SK-N-MC (cell line): Measurements from ENCODE around the gene TAC3.

Experiments
- DNase-seq: peaks from one replicate; pipeline ENCODE4 v3.0.0-alpha.2; 2011; ENCODE audit warnings: low read depth, low spot score
- H3K27ac ChIP-seq: fragments of 200-600 bp; sonication (generic); 2 replicates; pipeline ENCODE4 v1.5.1; 2016; ENCODE audit warnings: mixed run types
- H3K36me3 ChIP-seq: fragments of 200-600 bp; sonication (generic); 2 replicates; pipeline ENCODE4 v1.6.1; 2017; ENCODE audit warnings: antibody characterized with exemption, low read length, mixed read lengths; ENCODE audit not compliant: insufficient read depth
- H3K4me3 ChIP-seq: fragments of 200-600 bp; sonication (generic); 2 replicates; pipeline ENCODE4 v1.5.1; 2016
- H3K9ac ChIP-seq: fragments of 200-600 bp; sonication (generic); 2 replicates; pipeline ENCODE4 v1.8.0; 2017; ENCODE audit warnings: mixed run types, mixed read lengths; ENCODE audit not compliant: insufficient read length
- H3K9me3 ChIP-seq: fragments of 200-600 bp; sonication (generic); 2 replicates; pipeline ENCODE4 v1.6.1; 2017; ENCODE audit warnings: low read depth, mild to moderate bottlenecking, antibody characterized with exemption, low read length, moderate library complexity, mixed read lengths
- EZH2 ChIP-seq: fragments of 200-600 bp; sonication (generic); IDR thresholded peaks from one replicate; pipeline ENCODE4 v1.6.1; 2017; ENCODE audit warnings: antibody characterized with exemption
- FOXP2 ChIP-seq: optimal IDR thresholded peaks from 2 replicates; pipeline ENCODE3; 2011; ENCODE audit warnings: mild to moderate bottlenecking, moderate library complexity; ENCODE audit not compliant: insufficient read depth; ENCODE audit errors: extremely low read length, control extremely low read depth
- POLR2AphosphoS5 ChIP-seq: IDR thresholded peaks from 2 replicates; pipeline ENCODE4 v1.6.1; 2012; ENCODE audit warnings: mild to moderate bottlenecking, low read depth, low read length, borderline replicate concordance

TAC3 gene

DNA sequence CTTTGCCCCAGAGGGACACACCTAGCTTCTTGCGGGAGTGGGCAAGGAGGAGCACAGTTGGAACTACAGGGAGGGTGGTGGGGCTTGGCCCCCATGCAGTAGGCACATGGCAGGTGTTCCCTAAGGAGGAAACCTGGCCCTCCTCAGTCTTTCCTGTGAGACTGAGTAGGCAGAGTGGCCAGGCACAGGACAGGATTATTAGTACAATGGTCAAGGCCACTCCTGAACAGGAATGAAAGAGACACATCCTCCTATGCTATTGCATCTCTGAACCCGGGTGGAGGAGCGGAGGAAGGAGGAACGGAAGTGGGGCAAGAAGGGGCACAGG is 32.8 kb upstream of the TAC3 start:
- no peak for TF ChIP-seq EZH2
- H3K27ac ChIP-seq, result no peak overlapping the region
- H3K4me3 ChIP-seq, result no peak overlapping the region
- peaks cover 2% of the 10 kb centered on the region; the same call in 1 of the 2 replicates for H3K36me3 ChIP-seq
- no peaks in the 10 kb centered on the region for H3K9me3 ChIP-seq
- no peak overlapping the region for H3K9ac ChIP-seq
- no peak for DNase-seq

DNA sequence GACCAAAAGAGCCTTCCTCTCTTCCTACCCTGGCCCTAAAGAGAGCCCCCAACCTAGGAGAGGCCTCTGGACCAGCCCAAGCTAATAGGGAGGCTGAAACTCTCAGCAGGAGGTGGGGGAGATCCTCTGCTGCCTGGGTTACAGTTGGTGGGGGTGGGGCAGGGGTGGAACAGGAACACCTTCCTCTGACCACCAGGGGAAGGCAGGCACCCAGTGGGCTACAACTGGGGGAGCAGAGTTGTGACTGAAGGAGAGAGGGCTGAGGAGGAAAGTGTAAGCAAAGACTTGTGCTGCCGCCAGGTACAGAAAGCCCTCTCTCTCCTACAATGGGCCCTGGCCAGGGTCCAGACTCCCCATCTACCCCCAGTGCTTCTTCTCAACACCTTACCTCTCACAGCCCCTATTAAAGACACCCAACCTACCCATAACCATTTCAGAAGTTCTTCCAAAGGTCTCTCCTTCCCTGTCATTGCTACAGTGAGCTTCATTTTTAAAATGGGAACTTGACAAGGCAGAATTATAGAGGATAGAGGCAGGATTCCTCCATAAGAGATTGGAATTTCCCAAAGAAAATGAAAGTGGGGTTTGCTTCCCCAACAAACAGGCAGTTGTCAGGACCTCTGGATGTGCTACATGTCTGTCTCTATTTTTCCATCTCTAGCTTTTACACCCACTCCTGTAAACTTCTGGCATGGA is 32.2 kb upstream of the TAC3 start:
- TF ChIP-seq POLR2AphosphoS5 (no peak), FOXP2 (no peak), EZH2 (no peak)
- no peak for DNase-seq
- H3K9ac ChIP-seq, result no peak overlapping the region
- no peak overlapping the region for H3K27ac ChIP-seq
- no peak overlapping the region for H3K4me3 ChIP-seq
- no peaks in the 10 kb centered on the region for H3K36me3 ChIP-seq
- H3K9me3 ChIP-seq, result no peaks in the 10 kb centered on the region

DNA sequence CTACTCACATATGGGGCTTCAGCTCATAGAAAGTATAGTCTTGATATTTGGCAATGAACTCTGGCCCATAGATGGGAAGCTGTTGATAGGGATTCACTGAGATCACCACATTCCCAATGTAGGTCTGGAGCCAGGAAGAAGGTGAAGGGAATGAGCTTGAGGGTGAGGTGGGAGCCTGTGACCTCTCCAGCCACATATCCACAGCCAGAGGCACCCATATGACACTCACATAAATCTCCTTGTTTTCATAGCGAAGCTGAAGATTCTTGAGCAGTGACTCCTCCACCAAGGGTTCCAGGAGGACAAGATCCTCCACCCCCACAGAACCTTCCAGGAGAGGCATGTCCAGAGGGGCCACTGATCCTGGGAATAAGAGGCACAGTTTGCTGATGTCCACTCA is 31.7 kb upstream of the TAC3 start:
- DNase-seq, result no peak
- Histone ChIP-seq H3K9me3 (no peaks in the 10 kb centered on the region), H3K4me3 (no peak overlapping the region), H3K36me3 (no peaks in the 10 kb centered on the region), H3K9ac (no peak overlapping the region), H3K27ac (no peak overlapping the region)
- TF ChIP-seq EZH2 (no peak), FOXP2 (no peak), POLR2AphosphoS5 (no peak)

DNA sequence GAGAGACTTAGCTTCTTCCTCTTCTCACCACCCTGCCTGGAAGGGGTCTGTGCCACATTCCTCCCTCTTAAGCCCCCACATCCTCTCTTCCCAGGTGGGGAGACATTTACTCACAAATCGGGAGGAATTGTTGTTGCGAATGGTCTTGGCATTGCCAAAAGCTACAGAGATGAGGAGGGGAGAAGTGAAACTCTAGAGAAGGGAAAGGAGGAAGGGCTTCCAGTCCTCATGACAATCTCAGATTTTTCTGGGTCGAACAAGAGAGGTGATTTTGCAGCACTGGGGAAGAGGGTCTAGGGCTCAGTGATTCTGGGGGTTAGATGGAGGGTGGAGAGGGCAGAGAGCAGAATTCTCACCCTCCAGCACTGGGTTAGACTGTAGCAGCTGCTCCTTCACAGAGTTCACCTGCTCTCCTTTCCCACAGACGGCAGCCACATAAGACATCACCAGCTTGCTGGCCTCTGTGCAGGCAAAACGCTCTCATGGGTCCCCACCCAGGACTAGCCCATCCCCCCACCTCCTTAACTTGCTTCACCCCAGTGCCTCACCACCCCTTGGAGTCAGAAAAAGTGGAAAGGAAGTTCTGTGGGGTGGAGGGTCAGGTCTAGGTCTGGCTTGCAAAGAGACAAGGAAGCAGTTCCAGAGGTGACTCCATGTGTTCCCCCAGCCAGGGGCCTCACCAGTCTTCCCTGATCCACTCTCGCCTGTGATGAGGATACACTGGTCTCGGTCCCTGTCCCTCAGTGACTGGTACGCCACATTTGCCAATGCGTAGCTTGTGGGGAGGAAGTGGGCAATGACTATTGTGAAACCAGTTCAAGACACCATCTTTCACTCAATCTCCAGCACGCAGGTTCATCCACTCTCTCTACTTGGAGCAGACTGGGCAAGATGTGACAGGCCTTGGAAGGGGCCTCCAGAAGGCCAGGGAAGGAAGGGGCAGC is 30.9 kb upstream of the TAC3 start:
- no peak overlapping the region for H3K4me3 ChIP-seq
- H3K9ac ChIP-seq, result no peak overlapping the region

DNA sequence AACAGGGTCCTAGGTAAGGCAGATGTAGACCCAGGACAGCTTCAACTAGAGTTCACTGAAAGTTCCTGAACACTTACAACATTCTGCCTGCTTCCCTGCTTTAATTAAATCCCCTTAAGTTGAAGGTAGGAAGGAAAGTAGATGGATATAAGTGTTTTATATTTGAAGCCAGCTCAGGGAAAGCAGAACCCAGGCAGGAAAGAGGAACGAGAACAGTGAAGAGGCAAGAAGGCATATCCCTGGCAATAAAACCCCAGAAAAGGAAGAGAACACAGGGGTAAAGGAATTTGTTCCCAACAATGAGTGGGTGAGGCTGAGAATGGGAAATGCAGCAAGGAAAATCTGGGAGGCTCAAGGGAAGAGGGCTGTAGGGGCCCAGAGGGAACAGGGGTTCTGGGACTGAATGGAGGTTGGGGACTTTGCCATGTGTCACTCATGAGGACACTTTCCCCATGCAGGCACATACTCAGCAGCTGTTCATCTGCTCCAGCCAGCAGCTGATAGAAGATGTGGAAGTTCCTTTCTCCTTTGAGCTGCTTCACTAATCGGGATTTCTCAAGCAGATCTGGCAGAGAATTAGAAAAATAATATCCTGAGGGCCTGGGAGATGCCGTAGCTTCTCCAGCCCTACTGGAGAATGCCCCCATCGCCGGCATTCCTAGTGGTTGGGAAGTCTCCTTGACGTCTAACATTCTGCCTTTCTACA is 29.9 kb upstream of the TAC3 start:
- no peak overlapping the region for H3K27ac ChIP-seq
- H3K4me3 ChIP-seq, result no peak overlapping the region
- H3K9me3 ChIP-seq, result no peaks in the 10 kb centered on the region
- no peak overlapping the region for H3K9ac ChIP-seq
- no peak for DNase-seq
- no peak for TF ChIP-seq FOXP2
- no peak for TF ChIP-seq POLR2AphosphoS5
- no peak for TF ChIP-seq EZH2
- H3K36me3 ChIP-seq, result no peaks in the 10 kb centered on the region

More for the DNA sequence above, 30.9 kb upstream of the TAC3 start:
- no peak for TF ChIP-seq POLR2AphosphoS5
- no peak for TF ChIP-seq FOXP2
- no peak for TF ChIP-seq EZH2
- no peak for DNase-seq
- H3K27ac ChIP-seq, result no peak overlapping the region
- no peaks in the 10 kb centered on the region for H3K9me3 ChIP-seq
- H3K36me3 ChIP-seq, result no peaks in the 10 kb centered on the region

DNA sequence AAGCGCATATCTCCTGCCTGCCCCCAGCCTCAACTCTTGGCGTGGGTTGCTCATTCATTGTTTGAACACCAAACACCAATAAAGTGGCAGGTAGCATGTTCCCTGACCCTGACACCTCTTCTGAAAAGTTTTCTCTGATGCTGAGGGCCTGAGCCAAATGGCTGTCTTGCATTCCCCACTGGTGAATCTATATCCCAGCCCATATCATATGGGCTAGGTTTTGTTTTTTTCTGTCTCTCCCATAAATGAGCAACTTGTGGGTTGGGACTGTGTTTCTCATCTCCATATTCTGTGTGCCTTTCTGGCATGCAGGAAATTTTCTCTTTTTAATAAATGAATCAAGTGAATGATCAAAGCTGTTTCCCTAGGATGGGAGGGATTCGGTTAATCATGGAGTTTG is 28.6 kb upstream of the TAC3 start:
- no peak for DNase-seq
- Histone ChIP-seq H3K27ac (no peak overlapping the region), H3K9me3 (no peaks in the 10 kb centered on the region), H3K4me3 (no peak overlapping the region), H3K36me3 (no peaks in the 10 kb centered on the region), H3K9ac (no peak overlapping the region)
- no peak for TF ChIP-seq FOXP2
- no peak for TF ChIP-seq EZH2
- TF ChIP-seq POLR2AphosphoS5, result no peak

DNA sequence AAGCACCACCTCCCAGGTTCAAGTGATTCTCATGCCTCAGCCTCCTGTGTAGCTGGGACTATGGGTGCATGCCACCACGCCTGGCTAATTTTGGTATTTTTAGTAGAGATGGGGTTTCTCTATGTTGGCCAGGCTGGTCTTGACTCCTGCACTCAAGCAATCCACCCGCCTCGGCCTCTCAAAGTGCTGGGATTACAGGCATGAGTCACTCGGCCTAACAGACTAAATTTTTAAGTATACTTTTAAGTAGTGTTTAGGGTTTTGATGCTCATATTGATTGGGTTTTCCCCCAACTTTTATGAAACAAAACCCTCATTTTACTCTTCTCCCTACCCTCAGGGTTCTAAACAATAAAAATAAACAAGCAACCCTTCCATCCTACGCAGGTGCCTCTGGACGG is 28.1 kb upstream of the TAC3 start:
- no peak for DNase-seq
- TF ChIP-seq EZH2 (no peak), FOXP2 (no peak), POLR2AphosphoS5 (no peak)
- no peaks in the 10 kb centered on the region for H3K9me3 ChIP-seq
- H3K27ac ChIP-seq, result no peak overlapping the region
- no peak overlapping the region for H3K9ac ChIP-seq
- no peaks in the 10 kb centered on the region for H3K36me3 ChIP-seq
- no peak overlapping the region for H3K4me3 ChIP-seq

DNA sequence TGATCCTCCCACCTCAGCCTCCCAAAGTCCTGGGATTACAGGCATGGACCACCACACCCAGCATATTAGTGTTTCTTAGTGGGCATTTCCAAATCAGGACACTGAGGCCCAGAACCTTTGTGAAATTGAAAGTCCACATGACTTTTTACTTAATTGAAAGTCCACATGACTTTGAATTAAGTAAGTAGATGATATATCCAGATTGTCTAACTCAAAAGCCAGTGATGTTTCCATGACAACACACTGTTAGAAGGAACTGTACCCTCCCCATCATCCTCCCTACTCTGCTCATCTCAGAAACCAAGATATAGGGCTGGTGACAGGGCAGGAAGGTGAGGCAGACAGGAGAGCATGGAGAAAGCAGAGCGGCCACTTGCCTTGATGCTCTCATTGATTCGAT is 26.4 kb upstream of the TAC3 start:
- no peak overlapping the region for H3K27ac ChIP-seq
- H3K36me3 ChIP-seq, result no peaks in the 10 kb centered on the region
- H3K9ac ChIP-seq, result no peak overlapping the region
- H3K4me3 ChIP-seq, result no peak overlapping the region
- H3K9me3 ChIP-seq, result no peaks in the 10 kb centered on the region
- no peak for DNase-seq
- TF ChIP-seq FOXP2 (no peak), POLR2AphosphoS5 (no peak), EZH2 (no peak)

DNA sequence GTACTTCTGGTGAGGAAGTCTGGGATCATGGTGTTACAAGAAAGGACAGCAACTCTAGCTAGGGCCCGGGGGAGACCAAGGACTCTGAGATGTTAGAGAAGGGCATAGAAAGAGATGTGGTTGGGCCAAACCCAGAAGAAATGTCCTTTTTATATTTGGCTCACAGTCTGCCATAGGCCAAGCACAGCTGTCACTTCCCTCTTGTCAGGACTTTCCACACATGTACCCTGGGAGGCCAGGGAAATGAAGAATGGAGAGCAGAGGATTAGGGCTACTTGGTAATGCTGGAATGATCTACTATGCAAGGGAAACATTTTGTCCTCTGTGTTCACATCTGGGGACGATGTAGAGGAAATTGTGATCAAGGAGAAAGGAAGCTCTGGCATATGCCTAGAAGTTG is 24.4 kb upstream of the TAC3 start:
- no peak overlapping the region for H3K4me3 ChIP-seq
- H3K9ac ChIP-seq, result no peak overlapping the region
- H3K27ac ChIP-seq, result no peak overlapping the region
- H3K9me3 ChIP-seq, result no peaks in the 10 kb centered on the region
- no peak for DNase-seq
- TF ChIP-seq POLR2AphosphoS5, result no peak
- TF ChIP-seq FOXP2, result no peak
- no peak for TF ChIP-seq EZH2
- no peaks in the 10 kb centered on the region for H3K36me3 ChIP-seq
